GM12864 (cell line): ENCODE results near the gene CNDP1.

Source experiments
- DNase-seq: peaks from one replicate; pipeline ENCODE4 v3.0.0-alpha.2; 2011; ENCODE audit warnings: low read depth
- H3K4me3 ChIP-seq: 2 replicates; pipeline ENCODE4 v1.5.1; 2011; ENCODE audit warnings: mild to moderate bottlenecking, low read depth, low read length, control low read depth
- TF ChIP-seq, protein P1 (sequence below): IDR thresholded peaks from 2 replicates; pipeline ENCODE4 v1.5.1; 2011; ENCODE audit warnings: low read depth, mild to moderate bottlenecking, moderate library complexity, low read length, control low read depth, inconsistent platforms; ENCODE audit errors: missing control alignments

CNDP1 gene

DNA sequence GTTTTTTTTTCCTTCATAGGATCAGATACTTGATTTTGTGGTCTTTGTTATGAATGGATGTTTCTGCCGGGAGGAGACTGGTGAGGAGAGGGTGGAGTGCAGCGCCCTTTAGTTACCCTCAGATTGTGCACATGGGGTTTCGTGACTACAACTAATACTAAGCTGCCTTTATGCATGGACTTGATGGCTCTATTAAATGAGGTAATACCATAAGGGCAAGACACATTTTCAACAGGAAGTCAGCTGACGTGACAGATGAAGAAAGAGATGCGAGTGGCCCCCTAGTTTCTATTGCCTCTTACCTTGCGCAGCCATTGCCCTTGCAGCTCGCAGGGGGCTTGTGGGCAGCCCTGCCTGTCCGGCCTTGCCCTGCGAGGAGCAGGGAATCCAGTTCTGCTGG is 87.8 kb downstream of the CNDP1 start:
- no peak for DNase-seq
- TF ChIP-seq, protein P1, sequence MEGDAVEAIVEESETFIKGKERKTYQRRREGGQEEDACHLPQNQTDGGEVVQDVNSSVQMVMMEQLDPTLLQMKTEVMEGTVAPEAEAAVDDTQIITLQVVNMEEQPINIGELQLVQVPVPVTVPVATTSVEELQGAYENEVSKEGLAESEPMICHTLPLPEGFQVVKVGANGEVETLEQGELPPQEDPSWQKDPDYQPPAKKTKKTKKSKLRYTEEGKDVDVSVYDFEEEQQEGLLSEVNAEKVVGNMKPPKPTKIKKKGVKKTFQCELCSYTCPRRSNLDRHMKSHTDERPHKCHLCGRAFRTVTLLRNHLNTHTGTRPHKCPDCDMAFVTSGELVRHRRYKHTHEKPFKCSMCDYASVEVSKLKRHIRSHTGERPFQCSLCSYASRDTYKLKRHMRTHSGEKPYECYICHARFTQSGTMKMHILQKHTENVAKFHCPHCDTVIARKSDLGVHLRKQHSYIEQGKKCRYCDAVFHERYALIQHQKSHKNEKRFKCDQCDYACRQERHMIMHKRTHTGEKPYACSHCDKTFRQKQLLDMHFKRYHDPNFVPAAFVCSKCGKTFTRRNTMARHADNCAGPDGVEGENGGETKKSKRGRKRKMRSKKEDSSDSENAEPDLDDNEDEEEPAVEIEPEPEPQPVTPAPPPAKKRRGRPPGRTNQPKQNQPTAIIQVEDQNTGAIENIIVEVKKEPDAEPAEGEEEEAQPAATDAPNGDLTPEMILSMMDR: no peak
- H3K4me3 ChIP-seq: no peak overlapping the region

DNA sequence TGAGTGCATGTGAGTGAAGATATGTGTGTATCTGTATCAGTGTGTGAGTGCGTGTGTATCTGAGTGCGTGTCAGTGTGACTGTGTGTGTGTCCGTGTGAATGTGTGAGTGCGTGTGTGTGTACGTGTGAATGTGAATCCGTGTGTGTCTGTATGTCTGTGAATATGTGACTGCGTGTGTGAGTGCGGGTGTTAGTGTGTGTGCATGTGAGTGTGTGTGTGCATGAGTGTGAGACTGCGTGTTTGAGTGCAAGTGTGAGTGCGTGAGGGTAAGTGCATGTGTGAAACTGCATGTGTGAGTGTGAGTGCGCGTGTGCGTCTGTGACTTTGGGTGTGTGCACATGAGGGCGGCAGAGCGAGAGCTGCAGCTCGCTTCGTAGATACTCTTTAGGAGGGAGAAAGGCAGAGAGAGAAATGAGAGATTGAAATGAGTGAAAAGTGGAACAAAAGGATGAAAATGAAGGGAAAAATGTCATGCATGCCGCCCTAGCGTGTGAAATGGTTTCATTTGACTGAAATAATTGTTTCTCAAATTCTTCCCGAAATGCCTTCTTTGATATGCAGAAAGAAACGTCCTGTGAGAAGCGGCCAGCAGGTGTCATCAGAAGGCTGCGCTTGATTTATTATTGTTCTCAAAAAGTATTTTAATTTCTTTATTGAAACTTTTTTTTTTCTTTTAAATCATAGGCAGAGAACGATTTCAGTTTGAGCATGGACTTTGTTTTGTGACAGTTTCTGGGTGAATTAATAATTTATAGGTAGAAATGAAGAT is 88.9 kb downstream of the CNDP1 start:
- TF ChIP-seq, protein P1: peak; percentile 21
- no peak for DNase-seq
- no peak overlapping the region for H3K4me3 ChIP-seq

DNA sequence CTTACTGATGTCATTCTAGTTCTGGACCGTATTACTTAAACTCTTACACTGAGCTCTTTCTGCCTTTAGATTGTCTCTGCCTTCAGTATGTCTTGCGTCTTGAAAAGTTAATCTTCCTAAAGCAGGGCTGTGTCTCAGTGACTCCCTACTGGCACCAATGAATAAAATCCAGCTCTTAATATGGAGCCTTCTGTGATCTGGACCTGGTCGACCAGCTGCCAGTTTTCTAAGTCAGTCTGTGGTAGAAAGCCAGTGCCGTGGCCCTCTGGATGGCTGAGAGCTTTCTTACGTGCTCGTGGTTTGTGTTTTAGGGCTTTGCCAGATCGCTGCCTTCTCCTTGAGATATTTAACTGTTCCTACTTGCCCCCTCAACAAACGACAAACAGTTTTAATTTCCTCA is 90.2 kb downstream of the CNDP1 start:
- no peak for DNase-seq
- TF ChIP-seq, protein P1: no peak
- no peak overlapping the region for H3K4me3 ChIP-seq

DNA sequence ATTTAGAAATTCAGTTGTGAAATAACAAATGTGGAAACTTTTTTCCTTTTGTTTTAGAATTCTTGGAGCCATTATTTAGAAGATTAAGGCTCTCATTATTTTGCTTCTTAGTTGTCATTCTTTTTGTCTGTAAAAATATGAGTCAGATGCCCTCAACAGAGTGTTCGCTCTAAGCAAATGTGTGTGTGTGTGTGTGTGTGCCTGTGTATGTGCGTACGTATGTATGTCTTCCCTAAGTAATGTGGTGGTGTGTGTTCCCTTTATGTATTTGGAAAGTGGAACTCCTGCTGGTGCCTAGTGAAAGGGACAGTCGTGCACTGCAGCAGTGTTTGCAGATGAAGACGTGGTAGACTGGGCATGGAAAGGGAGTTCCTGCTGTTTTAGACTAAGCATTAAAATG is 90.9 kb downstream of the CNDP1 start:
- TF ChIP-seq, protein P1: no peak
- H3K4me3 ChIP-seq: no peak overlapping the region
- no peak for DNase-seq

DNA sequence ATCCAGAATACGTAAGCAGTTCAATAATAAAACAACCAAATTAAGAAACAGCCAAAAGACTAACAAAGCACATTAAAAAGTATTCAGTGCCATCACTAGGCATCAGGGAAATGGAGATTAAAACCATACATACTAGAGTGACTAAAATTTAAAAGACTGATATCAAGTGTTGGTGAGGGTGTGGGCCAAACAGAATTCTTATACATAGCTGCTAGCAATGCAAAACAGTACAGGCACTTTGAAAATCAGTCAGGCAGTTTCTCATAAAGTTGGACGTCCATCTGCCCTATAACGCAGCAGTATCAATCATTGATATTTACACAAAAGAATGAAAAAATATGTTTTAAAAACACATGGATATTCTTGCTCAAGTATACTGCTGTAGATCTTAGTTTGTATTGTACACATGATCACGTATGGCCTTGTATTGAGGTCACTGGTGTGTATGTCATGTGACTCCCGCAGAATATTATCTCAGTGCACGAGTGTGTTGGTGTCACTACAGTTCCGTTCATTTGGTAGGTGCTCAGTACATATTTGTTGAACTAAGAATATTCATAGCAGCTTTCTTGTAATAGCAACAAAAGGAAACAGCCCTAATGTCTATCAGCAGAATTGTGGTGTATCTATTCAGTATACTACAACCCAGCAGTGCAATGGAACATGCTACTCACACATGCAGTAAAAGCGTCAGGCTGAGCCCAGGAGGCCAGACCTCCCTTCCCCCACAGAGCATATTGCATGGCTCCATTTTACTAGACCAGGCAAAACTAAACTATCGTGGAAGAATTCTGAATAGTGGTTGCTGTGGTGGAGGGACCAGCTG is 92.0 kb downstream of the CNDP1 start:
- DNase-seq: no peak
- TF ChIP-seq, protein P1: no peak
- H3K4me3 ChIP-seq: no peak overlapping the region

DNA sequence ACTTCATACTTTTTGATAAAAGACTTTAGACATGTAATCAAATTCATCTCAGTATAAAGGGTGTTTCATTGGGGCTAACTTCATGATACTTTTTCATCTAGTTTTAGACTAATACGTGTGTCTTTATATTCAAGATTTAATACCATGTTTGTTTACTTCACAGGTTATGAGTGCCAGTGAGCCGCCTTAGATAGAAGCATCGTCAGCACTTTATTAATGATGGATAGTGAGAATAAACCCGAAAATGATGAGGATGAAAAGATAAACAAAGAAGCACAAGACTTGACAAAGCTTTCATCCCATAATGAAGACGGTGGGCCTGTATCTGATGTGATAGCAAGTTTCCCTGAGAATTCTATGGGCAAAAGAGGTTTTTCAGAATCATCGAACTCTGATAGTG is 96.5 kb downstream of the CNDP1 start:
- H3K4me3 ChIP-seq: no peak overlapping the region
- DNase-seq: no peak
- TF ChIP-seq, protein P1: no peak
